Mucosa of gallbladder (tissue), 1 donor: ENCODE data around the gene MYH3. TPM values are rescaled to one million over a fixed set of nuclear protein-coding genes. Genes with fewer than 3 reads are reported as not detected.
"Not testable (repeated sequence)": the region's sequence is repeated elsewhere in the genome, so short reads cannot be mapped to it uniquely, and the experiment has no call there.

Source experiments
- DNase-seq: peaks from one replicate; pipeline ENCODE4 v3.0.0-alpha.2; 2020; ENCODE audit warnings: low spot score
- total RNA-seq: library from RNA; stranded (reverse); gene quantifications from one replicate; pipeline ENCODE4 v1.2.1, GENCODE V29; 2021
- donor health status: DM: no; HTN: no; CAD: no.

Gene MYH3
- 3.4 TPM for total RNA-seq

- DNase-seq = no peak
Measured at GRCh38 chr17:10657148-10657547, at the start of gene MYH3. Gene MYH3, minus strand, starts transcription at chr17:10657309. Its CDS starts 2,245 bp downstream, at chr17:10655064.

- no peak for DNase-seq
Measured at GRCh38 chr17:10705727-10706126, 48.6 kb upstream of the MYH3 start.

- no peak for DNase-seq
Measured at GRCh38 chr17:10702574-10702973, 45.5 kb upstream of the MYH3 start.

GRCh38 chr17:10699856-10700255 lies 42.7 kb upstream of the MYH3 start:
- no peak for DNase-seq

GRCh38 chr17:10698096-10698818 lies 41.1 kb upstream of the MYH3 start:
- no peak for DNase-seq

- peak; percentile 93 for DNase-seq
Measured at GRCh38 chr17:10697092-10698081, 40.3 kb upstream of the MYH3 start, which contains the start of the genes ADPRM and SCO1. Gene ADPRM, plus strand, starts transcription at chr17:10697594. Its CDS starts 7,333 bp downstream, at chr17:10704927. Gene SCO1, minus strand, starts transcription at chr17:10697533. Its CDS starts 26 bp downstream, at chr17:10697507.

GRCh38 chr17:10695875-10696407 lies 38.8 kb upstream of the MYH3 start:
- DNase-seq = not testable (repeated sequence)

GRCh38 chr17:10687499-10687898 lies 30.4 kb upstream of the MYH3 start:
- DNase-seq = no peak

GRCh38 chr17:10683853-10684252 lies 26.7 kb upstream of the MYH3 start:
- DNase-seq = no peak

- no peak for DNase-seq
Measured at GRCh38 chr17:10681866-10682446, 24.8 kb upstream of the MYH3 start.

- DNase-seq = no peak
Measured at GRCh38 chr17:10674704-10675103, 17.6 kb upstream of the MYH3 start.

GRCh38 chr17:10673312-10673711 lies 16.2 kb upstream of the MYH3 start:
- DNase-seq = no peak

GRCh38 chr17:10668775-10669174 lies 11.7 kb upstream of the MYH3 start:
- no peak for DNase-seq

- no peak for DNase-seq
Measured at GRCh38 chr17:10666906-10667305, 9.8 kb upstream of the MYH3 start.

- DNase-seq = no peak
Measured at GRCh38 chr17:10664571-10664970, 7.5 kb upstream of the MYH3 start.

- no peak for DNase-seq
Measured at GRCh38 chr17:10663231-10663630, 6.1 kb upstream of the MYH3 start.

GRCh38 chr17:10661437-10661836 lies 4.3 kb upstream of the MYH3 start:
- no peak for DNase-seq

- no peak for DNase-seq
Measured at GRCh38 chr17:10657879-10658278, 770 bp upstream of the MYH3 start.

GRCh38 chr17:10653987-10654386 lies 3.1 kb downstream of the MYH3 start:
- no peak for DNase-seq

- no peak for DNase-seq
Measured at GRCh38 chr17:10652984-10653659, 4.0 kb downstream of the MYH3 start.

GRCh38 chr17:10651927-10652326 lies 5.2 kb downstream of the MYH3 start:
- DNase-seq = no peak
